GM19328 (cell line): Measurements from ENCODE around the gene KLF3.

ENCODE experiments used
- ATAC-seq: cut with Tn5 transposase; IDR thresholded peaks from one replicate; pipeline ENCODE4 v1.9.1; 2021; ENCODE audit warnings: mild to moderate bottlenecking, moderate library complexity; ENCODE audit not compliant: unreplicated experiment

Gene KLF3

GRCh38 chr4:38673130-38673978 is 9.4 kb downstream of the KLF3 start:
- no peak for ATAC-seq

- no peak for ATAC-seq
Observed at GRCh38 chr4:38674258-38675144, 10.5 kb downstream of the KLF3 start.

- ATAC-seq = no peak
Observed at GRCh38 chr4:38675146-38676121, 11.4 kb downstream of the KLF3 start.

- ATAC-seq = no peak
Observed at GRCh38 chr4:38676986-38677385, 13.0 kb downstream of the KLF3 start.

GRCh38 chr4:38677441-38677840 is 13.4 kb downstream of the KLF3 start:
- no peak for ATAC-seq

- no peak for ATAC-seq
Observed at GRCh38 chr4:38678078-38678477, 14.1 kb downstream of the KLF3 start.

- ATAC-seq = no peak
Observed at GRCh38 chr4:38679921-38680320, 15.9 kb downstream of the KLF3 start.

- no peak for ATAC-seq
Observed at GRCh38 chr4:38681281-38681991, 17.4 kb downstream of the KLF3 start.

- no peak for ATAC-seq
Observed at GRCh38 chr4:38682336-38682735, 18.3 kb downstream of the KLF3 start.

GRCh38 chr4:38683276-38683675 is 19.3 kb downstream of the KLF3 start:
- ATAC-seq = no peak

GRCh38 chr4:38684271-38684670 is 20.3 kb downstream of the KLF3 start:
- ATAC-seq = no peak

- ATAC-seq = no peak
Observed at GRCh38 chr4:38684951-38685844, 21.2 kb downstream of the KLF3 start.

- no peak for ATAC-seq
Observed at GRCh38 chr4:38686682-38687081, 22.7 kb downstream of the KLF3 start.

- no peak for ATAC-seq
Observed at GRCh38 chr4:38687571-38688011, 23.6 kb downstream of the KLF3 start.

- ATAC-seq = no peak
Observed at GRCh38 chr4:38688676-38689355, 24.8 kb downstream of the KLF3 start.

- ATAC-seq = no peak
Observed at GRCh38 chr4:38691251-38692008, 27.4 kb downstream of the KLF3 start.

- ATAC-seq = no peak
Observed at GRCh38 chr4:38692421-38692820, 28.4 kb downstream of the KLF3 start.

- ATAC-seq = no peak
Observed at GRCh38 chr4:38693569-38693968, 29.6 kb downstream of the KLF3 start.
